Heart right ventricle (tissue), 16 donors: ENCODE data around the gene MARF1. TPM values are rescaled to one million over a fixed set of nuclear protein-coding genes. Genes with fewer than 3 reads are reported as not detected.
A peak's percentile ranks its signal among the peaks of the same experiment; 100 is the strongest.
"Not testable (repeated sequence)": the region's sequence is repeated elsewhere in the genome, so short reads cannot be mapped to it uniquely, and the experiment has no call there.

Experiments used
- ATAC-seq, 8 donors: fragments of 200-7000 bp; cut with Tn5 transposase; one replicate each; pipeline ENCODE4 v1.9.1; 2020; ENCODE audit warnings: mild to moderate bottlenecking in 8 of 8, moderate library complexity in 8 of 8, moderate number of reproducible peaks in 1 of 8
- DNase-seq, 2 donors: peaks; one replicate each; pipeline ENCODE4 v3.0.0-alpha.2; 2020
- H3K27ac ChIP-seq, 10 donors: fragments of 200-600 bp; sonication (generic) in 2 of 10; one replicate each; pipeline versions ENCODE4 v1.5.0 to v1.8.0; 2020 to 2022; ENCODE audit warnings: mild to moderate bottlenecking in 3 of 10
- H3K27me3 ChIP-seq, 7 donors: fragments of 200-600 bp; one replicate each; pipeline ENCODE4 v1.8.0; 2021 to 2022; ENCODE audit warnings: mild to moderate bottlenecking in 2 of 7
- H3K36me3 ChIP-seq, 9 donors: fragments of 200-600 bp; sonication (generic) in 1 of 9; one replicate each; pipeline versions ENCODE4 v1.5.0 to v1.8.0; 2020 to 2022; ENCODE audit warnings: mild to moderate bottlenecking in 2 of 9
- H3K4me1 ChIP-seq, 9 donors: fragments of 200-600 bp; sonication (generic) in 1 of 9; one replicate each; pipeline versions ENCODE4 v1.5.0 to v1.8.0; 2020 to 2022; ENCODE audit warnings: mild to moderate bottlenecking in 4 of 9
- H3K4me3 ChIP-seq, 10 donors: fragments of 200-600 bp; sonication (generic) in 2 of 10; one replicate each; pipeline versions ENCODE4 v1.5.0 to v1.8.0; 2020 to 2022; ENCODE audit warnings: mild to moderate bottlenecking in 7 of 10, moderate library complexity in 2 of 10
- H3K9me3 ChIP-seq, 11 donors: fragments of 200-600 bp in 10 of 11; sonication (generic) in 2 of 11; one replicate each; pipeline versions ENCODE4 v1.5.0 to v1.8.0; 2013 to 2022; ENCODE audit warnings: mild to moderate bottlenecking in 2 of 11, control low read depth in 1 of 11, moderate library complexity in 1 of 11
- CTCF ChIP-seq, 9 donors: fragments of 200-600 bp; sonication (generic) in 2 of 9; IDR thresholded peaks; one replicate each; pipeline versions ENCODE4 v1.5.0 to v1.8.0; 2021 to 2022; ENCODE audit warnings: antibody characterized with exemption in 9 of 9, mild to moderate bottlenecking in 5 of 9, moderate library complexity in 1 of 9
- WGBS, 2 donors: extraction: QIAGEN DNeasy Blood & Tissue Kit; methylation state at CpG; one replicate each; pipeline ENCODE4 v1.1.7; 2013; ENCODE audit warnings: inconsistent platforms in 1 of 2; 5-methylcytosine and 5-hydroxymethylcytosine counted together
- intact Hi-C, 10 donors: fragments of 100-400 bp; cut with DNase I; formaldehyde crosslinking; loops; one replicate each; pipeline versions ENCODE4 v1.11.1 to v1.14.2; 2022
- polyA plus RNA-seq, 2 donors: library from polyadenylated mRNA; stranded (reverse); fragments of 200-250 nt; gene quantifications; one replicate each; pipeline ENCODE4 v1.2.3, GENCODE V29; 2013
- total RNA-seq, 10 donors: library from RNA; stranded (reverse); fragmentation: NEBNext Ultra II Directional in 3 of 10; extraction: Animal tissue kit (Norgen Biotek cat#: 25700) in 3 of 10; gene quantifications; one replicate each; pipeline versions ENCODE4 v1.2.1 to v1.2.4, GENCODE V29; 2021 to 2023
- donor health status: Arrhythmogenic right ventricular cardiomyopathy.
- donor health status: ischemic (EF 13 %, LVEDD 7.1; RV severe dilation, severe dysfunction).
- donor health status: healthy with polysubstance abuse.
- donor health status: DM: no; HTN: yes; CAD: no.
- donor health status: DM: no; HTN: no; CAD: no.
- donor health status: ischemic (EF 25% LVEDD 6.9; RV normal size, moderate dysfunction).
- donor health status: ischemic (EF 25% LVEDD 5.7; RV mildly dilated, moderate dysfunction).
- donor health status: healthy.
- donor health status: DM: yes; HTN: yes; CAD: no.
- donor health status: Ischemic cardiomyopathy.
- donor health status: ischemic (EF 35%, LVEDD 5.7; RV mildly dilated, moderate dysfunction).
- donor health status: nonischemic (EF 11% LVEDD 7.7; RV severe dilation, severe dysfunction).
- donor health status: DM: yes; HTN: yes; CAD: no.
- donor health status: PGD.
- donor health status: ischemic (EF 29% LVEDD 5.4; RV normal size, mild dysfunction).
- donor health status: nonischemic (EF 23%, LVEDD 6.1; RV moderate dilation, normal function).

Gene MARF1
- total and polyA plus RNA-seq, 12 donors: 9.6 to 59.1 (median 42.7) TPM

DNA sequence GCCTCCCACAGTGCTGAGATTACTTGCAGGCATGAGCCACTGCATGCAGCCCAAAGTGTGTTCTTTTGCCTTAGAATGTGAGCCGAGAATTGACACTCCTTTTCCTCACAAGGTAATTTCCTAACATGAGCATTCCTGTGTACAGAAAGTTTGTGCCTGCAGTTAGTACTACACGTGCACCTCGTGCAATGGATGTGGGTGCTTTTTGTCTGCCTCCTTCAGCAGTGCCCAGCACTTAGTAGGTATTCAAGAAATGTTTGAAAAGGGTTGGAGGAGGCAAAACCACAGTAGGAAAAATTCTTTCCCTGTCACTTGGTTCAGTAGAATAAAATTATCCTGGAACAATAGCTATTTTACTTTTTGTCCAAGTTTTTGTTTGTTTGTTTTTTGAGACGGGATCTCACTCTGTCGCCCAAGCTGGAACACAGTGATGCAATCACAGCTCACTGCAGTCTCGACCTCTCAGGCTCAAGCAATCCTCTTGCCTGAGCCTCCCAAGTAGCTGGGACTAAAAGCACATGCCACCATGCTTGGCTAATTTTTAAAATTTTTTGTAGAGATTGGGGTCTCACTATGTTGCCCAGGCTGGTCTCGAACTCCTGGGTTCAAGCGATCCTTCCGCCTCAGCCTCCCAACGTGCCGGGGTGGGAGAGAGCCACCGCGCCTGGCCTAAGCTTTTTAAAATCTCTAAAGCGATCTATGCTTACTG lies 9.5 kb upstream of the MARF1 start:
- DNase-seq (no peak), ATAC-seq (no peak)
- intact Hi-C loops: no loop called here
- no peak for TF ChIP-seq CTCF (IDR thresholded peaks at IDR 0.05)
- peaks cover 0 to 24% (median 0%) of the 10 kb centered on the region in 9 donors for H3K36me3 ChIP-seq
- 85 to 88% methylated on average over 14 of the region's 14 CpGs for whole genome bisulfite sequencing, 2 donors
- peak overlapping the region in 3 of 10 donors; percentile 37 to 94 (median 43) for H3K27ac ChIP-seq
- H3K4me3 ChIP-seq: no peak overlapping the region
- H3K27me3 ChIP-seq: no peaks in the 10 kb centered on the region
- no peaks in the 10 kb centered on the region for H3K9me3 ChIP-seq
- peaks cover 0 to 51% (median 38%) of the 10 kb centered on the region in 9 donors for H3K4me1 ChIP-seq

DNA sequence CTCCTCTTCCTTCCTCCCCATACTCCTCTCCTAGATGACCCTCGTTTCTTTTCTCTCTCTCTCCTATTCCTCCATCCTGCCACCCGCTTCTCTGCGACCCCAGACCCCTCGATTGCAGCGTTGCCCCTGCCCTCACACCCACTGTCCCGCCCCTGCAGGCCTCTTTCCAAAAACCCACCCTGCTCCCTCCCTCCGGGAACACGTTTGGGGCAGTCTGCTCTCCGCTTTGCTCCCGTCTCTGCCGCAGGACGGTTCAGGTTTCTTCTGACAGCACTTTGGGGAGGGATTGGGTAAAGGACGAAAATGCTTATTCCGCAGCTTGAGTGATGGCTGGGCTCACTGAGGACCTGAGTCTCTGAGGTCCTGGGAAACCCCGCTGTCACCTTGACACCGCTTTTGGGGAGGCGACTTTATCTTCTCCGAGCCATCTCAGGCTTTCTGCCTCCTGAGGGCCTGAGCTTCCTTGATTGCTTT lies 7.8 kb upstream of the MARF1 start:
- H3K4me3 ChIP-seq: peak overlapping the region; percentile 76 to 100 (median 89)
- H3K27me3 ChIP-seq: no peaks in the 10 kb centered on the region
- peak overlapping the region in 9 of 10 donors; percentile 87 to 98 (median 95) for H3K27ac ChIP-seq
- intact Hi-C loops: no loop called here
- peak; percentile 1 to 30 (median 8) for ATAC-seq
- 1 to 2% methylated on average over 18 of the region's 18 CpGs for WGBS, 2 donors
- H3K4me1 ChIP-seq: peaks cover 0 to 51% (median 38%) of the 10 kb centered on the region in 9 donors
- no peak for TF ChIP-seq CTCF (IDR thresholded peaks at IDR 0.05)
- DNase-seq: no peak
- no peaks in the 10 kb centered on the region for H3K9me3 ChIP-seq
- H3K36me3 ChIP-seq: peaks cover 0 to 20% (median 0%) of the 10 kb centered on the region in 9 donors

DNA sequence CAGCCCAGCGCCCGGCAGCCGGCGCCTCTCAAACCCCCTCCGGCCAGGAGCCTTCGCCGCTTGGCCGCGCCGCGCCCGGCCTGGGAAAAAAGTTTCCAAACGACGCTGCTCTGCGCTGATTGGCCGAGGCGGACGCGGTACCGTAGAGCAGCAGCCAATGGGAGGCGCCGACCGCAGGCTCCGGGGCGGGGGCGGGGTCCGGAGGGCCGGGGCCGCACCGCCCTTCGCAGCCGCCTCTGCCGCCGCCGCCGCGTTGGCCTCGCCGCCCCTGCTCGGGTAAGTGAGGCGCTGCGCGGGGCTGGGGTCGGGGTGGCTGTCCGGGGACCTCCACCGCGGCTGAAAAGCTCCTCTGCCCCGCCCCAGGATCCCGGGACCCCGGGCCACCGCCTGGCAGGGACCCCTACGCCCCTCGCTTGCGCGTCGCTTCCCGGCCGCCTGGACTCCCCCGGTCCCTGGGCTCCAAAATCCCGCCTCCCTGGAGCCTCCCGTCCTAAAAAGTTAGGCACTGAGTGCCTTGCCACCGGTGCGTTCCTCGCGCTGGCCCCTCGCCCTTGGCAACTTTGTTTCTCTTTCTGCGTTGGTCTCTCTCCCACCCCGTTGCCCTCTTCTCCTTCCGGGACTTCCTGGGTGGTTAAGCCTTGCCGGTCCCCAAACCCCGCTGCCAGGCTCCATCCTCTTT lies 7.2 kb upstream of the MARF1 start, which contains the start of gene NDE1:
Gene NDE1 (plus strand): TSS at position 227 of the 679 bp plus-strand sequence. CDS start 14,534 bp downstream, outside the sequence.
- DNase-seq: peak; percentile 92 to 94
- WGBS, 2 donors: 0 to 1% methylated on average over 59 to 70 of the region's 71 CpGs
- Histone ChIP-seq H3K4me1 (peaks cover 0 to 51% (median 38%) of the 10 kb centered on the region in 9 donors), H3K4me3 (peak within 1 kb of the TSS; percentile 76 to 100 (median 89)), H3K27me3 (no peaks in the 10 kb centered on the region), H3K27ac (peak within 1 kb of the TSS; percentile 87 to 98 (median 94)), H3K36me3 (peaks cover 0 to 18% (median 0%) of the 10 kb centered on the region in 9 donors), H3K9me3 (no peaks in the 10 kb centered on the region)
- ATAC-seq: peak; percentile 98 to 100 (median 99)
- intact Hi-C loops: no loop called here
- TF ChIP-seq CTCF (IDR thresholded peaks at IDR 0.05): peak in 1 of 9 donors; percentile 11

- ATAC-seq (no peak), DNase-seq (no peak)
- intact Hi-C loops: loop anchor here in 1 of 10 donors (10.0 kb wide), 1 partner anchor 55 kb away; no protein-coding TSS in a partner anchor
- no peak for TF ChIP-seq CTCF (IDR thresholded peaks at IDR 0.05)
- Histone ChIP-seq H3K4me3 (peak overlapping the region; percentile 76 to 100 (median 89)), H3K9me3 (no peaks in the 10 kb centered on the region), H3K27me3 (no peaks in the 10 kb centered on the region), H3K36me3 (peaks cover 0 to 13% (median 0%) of the 10 kb centered on the region in 9 donors), H3K27ac (peak overlapping the region in 9 of 10 donors; percentile 57 to 98 (median 94)), H3K4me1 (peaks cover 0 to 47% (median 38%) of the 10 kb centered on the region in 9 donors)
- WGBS, 2 donors: 0 to 1% methylated on average over 14 of the region's 14 CpGs
Observed at GRCh38 chr16:15649727-15650018, 6.7 kb upstream of the MARF1 start.

GRCh38 chr16:15649311-15649710 lies 6.4 kb upstream of the MARF1 start:
- Histone ChIP-seq H3K4me3 (peak overlapping the region in 9 of 10 donors; percentile 76 to 100 (median 89)), H3K27ac (peak overlapping the region in 9 of 10 donors; percentile 57 to 98 (median 94)), H3K4me1 (peaks cover 0 to 44% (median 38%) of the 10 kb centered on the region in 9 donors), H3K36me3 (peaks cover 0 to 11% (median 0%) of the 10 kb centered on the region in 9 donors)
- H3K9me3 ChIP-seq, ATAC-seq, DNase-seq, H3K27me3 ChIP-seq: not testable (repeated sequence)
- 65 to 68% methylated on average over 17 of the region's 17 CpGs for WGBS, 2 donors
- intact Hi-C loops: loop anchor here in 1 of 10 donors (10.0 kb wide), 1 partner anchor 55 kb away; no protein-coding TSS in a partner anchor
